C1 segment of cervical spinal cord (tissue), 14 donors: ENCODE data around the gene DPP6.
A peak's percentile ranks its signal among the peaks of the same experiment; 100 is the strongest.

ENCODE experiments used
- DNase-seq, 14 donors: peaks; one replicate each; lab custom pipeline; 2025; lab: John Stamatoyannopoulos, UW

The DPP6 gene

GRCh38 chr7:154695836-154696235, 643.6 kb downstream of the DPP6 start:
- DNase-seq = no peak

GRCh38 chr7:154696556-154696955, 644.4 kb downstream of the DPP6 start:
- DNase-seq = no peak

GRCh38 chr7:154698726-154699291, 646.6 kb downstream of the DPP6 start:
- peak in 1 of 14 donors; percentile 6 for DNase-seq

GRCh38 chr7:154699417-154699816, 647.2 kb downstream of the DPP6 start:
- no peak for DNase-seq

- DNase-seq = no peak
These were observed 657.8 kb downstream of the DPP6 start for GRCh38 chr7:154709840-154710520.

- DNase-seq = peak in 1 of 14 donors; percentile 10
These were observed 667.8 kb downstream of the DPP6 start for GRCh38 chr7:154720016-154720415.

GRCh38 chr7:154721086-154721485, 668.9 kb downstream of the DPP6 start:
- DNase-seq = no peak

GRCh38 chr7:154726368-154726767, 674.2 kb downstream of the DPP6 start:
- no peak for DNase-seq

GRCh38 chr7:154729056-154729455, 676.9 kb downstream of the DPP6 start:
- DNase-seq = no peak

- DNase-seq = no peak
These were observed 683.6 kb downstream of the DPP6 start for GRCh38 chr7:154735766-154736165.

GRCh38 chr7:154736389-154736788, 684.2 kb downstream of the DPP6 start:
- DNase-seq = no peak

- DNase-seq = no peak
These were observed 686.0 kb downstream of the DPP6 start for GRCh38 chr7:154738216-154738615.

- no peak for DNase-seq
These were observed 688.9 kb downstream of the DPP6 start for GRCh38 chr7:154741131-154741530.

GRCh38 chr7:154743206-154743605, 691.0 kb downstream of the DPP6 start:
- peak in 4 of 14 donors; percentile 7 to 43 (median 28) for DNase-seq

- peak in 10 of 14 donors; percentile 7 to 62 (median 30) for DNase-seq
These were observed 692.2 kb downstream of the DPP6 start for GRCh38 chr7:154744256-154744860.

GRCh38 chr7:154744861-154745258, 692.7 kb downstream of the DPP6 start:
- peak in 1 of 14 donors; percentile 9 for DNase-seq

GRCh38 chr7:154746571-154747360, 694.6 kb downstream of the DPP6 start:
- peak in 2 of 14 donors; percentile 14 to 15 for DNase-seq

GRCh38 chr7:154748089-154748786, 696.0 kb downstream of the DPP6 start:
- no peak for DNase-seq

GRCh38 chr7:154750353-154750801, 698.2 kb downstream of the DPP6 start:
- no peak for DNase-seq

GRCh38 chr7:154753226-154753625, 701.0 kb downstream of the DPP6 start:
- no peak for DNase-seq

GRCh38 chr7:154757756-154758155, 705.6 kb downstream of the DPP6 start:
- DNase-seq = no peak
